CD4-positive, alpha-beta T cell treated with Interleukin-1 beta for 1 hour (primary cell): Measurements from ENCODE around the gene BAIAP3.

Experiments
- DNase-seq, 2 donors: peaks; one replicate each; pipeline ENCODE4 v3.0.0-alpha.2; 2020 to 2022

Gene BAIAP3

DNA sequence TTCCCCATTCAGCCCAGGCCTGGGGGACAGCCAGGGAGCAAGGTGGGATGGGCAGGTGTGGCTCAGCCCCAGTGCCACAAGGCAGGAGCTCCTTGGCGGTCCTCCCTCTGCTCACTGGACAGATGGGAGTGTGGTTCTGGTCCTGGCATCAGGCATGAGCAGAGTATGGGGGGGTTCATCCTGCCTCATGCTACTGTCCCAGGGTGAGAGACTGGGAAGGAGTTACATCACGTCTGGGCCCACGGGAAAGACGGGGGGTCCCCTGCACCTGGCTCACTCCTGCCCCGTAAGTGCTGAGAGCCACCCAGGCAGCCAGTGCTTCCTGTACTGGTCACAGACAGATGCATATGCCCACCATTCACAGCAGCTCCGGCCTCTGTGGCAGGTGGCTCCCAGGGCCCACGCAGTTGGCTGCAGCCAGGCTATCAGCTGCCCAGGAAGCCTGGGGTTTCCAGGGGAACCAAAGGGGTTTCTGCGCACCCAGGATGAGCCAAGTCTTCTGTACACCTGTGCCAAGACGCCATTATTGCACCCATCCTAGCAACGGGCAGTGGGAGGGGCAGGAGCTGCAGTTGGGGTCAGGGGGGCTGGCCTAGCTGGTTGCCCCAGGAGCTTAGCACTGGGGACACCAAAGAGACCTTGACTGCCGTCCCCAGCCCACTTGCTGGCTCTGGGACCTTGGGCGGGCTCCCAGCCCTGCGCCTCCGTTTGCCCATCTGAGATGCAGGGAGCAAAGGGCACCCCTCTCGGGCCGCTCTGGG lies 1.9 kb downstream of the BAIAP3 start:
- DNase-seq: no peak

DNA sequence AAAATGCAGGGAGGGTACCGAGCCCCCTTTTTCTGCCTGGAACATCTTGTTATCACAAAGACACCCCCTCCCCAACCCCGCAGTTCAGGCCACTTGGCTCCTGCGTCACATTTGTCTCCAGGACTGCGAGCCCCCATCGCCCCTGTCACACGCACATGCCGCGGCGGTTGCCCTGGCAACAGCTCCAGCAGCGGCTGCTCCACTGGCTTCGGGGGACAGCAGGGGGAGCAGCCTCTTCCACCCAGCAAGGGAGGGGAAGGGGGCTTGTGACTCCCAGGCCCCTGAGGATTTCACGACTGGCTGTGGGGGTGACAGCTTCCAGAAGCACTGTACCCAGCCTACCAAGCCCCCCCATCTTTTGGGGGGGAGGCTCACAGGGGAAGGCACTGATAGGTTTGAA lies 2.6 kb downstream of the BAIAP3 start:
- DNase-seq: no peak

DNA sequence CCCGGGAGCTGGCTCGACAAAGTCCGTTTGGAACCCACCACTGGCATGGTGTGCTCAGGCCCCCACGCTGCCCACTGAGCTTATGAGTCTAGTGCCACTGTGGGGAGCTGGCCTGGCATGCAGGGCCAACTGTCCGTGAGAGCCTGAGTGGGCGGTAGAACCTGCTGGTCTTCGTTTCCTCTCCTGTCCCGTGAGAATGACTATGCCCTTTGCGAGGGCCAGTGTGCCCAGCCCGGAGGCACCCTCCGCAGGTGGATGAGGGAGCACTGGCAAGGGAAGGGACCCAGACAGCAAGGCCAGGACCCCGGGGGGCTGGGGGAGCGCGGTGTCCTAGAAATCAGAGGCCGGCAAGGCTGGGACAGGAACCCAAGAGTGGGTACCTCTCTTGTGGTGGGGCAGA lies 3.2 kb downstream of the BAIAP3 start:
- DNase-seq: no peak

DNA sequence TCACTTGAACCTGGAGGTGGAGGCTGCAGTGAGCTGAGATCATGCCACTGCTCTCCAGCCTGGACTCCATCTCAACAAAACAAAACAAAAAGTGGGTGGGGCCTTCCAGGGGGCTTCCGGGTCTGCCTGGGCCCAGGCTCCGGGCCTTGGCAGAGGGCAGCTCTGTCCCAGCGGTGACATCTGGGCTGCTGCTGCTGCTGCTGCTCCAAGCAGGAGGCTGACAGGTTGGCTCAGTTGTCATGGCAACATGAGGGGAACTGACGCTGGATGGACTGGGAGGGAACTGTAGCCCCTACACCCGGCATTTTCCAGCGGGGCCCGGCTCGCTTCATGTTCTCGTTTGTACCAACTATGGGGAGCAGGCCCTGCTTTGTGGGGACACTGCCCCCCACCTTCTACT lies 4.0 kb downstream of the BAIAP3 start:
- no peak for DNase-seq

DNA sequence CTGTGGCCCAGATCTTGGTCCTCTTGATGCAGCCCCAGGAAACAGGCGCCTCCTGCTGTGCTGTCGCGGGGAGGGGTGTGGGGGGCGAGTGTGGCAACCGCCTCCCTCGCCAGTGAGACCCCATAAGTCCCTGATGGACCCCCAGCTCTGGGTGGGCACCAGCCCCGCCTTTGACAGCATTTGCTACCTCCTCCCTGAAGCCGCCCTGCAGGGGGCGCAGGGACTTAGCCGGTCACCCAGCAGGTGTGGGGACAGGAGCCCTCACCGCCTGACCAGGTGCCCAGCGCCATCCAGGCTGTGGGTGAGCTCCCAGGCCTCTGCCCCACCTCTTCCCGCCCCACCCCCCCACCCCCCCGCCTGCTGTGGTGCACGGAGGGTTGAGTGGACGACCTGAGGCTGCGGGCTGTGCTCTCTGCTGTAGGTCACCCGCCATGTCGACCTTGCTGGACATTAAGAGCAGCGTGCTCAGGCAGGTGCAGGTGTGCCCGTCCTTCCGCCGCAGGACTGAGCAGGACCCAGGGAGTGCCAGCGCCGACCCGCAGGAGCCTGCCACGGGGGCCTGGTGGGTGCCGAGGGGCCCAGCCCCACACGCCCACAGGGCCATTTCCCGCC lies 4.8 kb downstream of the BAIAP3 start:
- no peak for DNase-seq

DNA sequence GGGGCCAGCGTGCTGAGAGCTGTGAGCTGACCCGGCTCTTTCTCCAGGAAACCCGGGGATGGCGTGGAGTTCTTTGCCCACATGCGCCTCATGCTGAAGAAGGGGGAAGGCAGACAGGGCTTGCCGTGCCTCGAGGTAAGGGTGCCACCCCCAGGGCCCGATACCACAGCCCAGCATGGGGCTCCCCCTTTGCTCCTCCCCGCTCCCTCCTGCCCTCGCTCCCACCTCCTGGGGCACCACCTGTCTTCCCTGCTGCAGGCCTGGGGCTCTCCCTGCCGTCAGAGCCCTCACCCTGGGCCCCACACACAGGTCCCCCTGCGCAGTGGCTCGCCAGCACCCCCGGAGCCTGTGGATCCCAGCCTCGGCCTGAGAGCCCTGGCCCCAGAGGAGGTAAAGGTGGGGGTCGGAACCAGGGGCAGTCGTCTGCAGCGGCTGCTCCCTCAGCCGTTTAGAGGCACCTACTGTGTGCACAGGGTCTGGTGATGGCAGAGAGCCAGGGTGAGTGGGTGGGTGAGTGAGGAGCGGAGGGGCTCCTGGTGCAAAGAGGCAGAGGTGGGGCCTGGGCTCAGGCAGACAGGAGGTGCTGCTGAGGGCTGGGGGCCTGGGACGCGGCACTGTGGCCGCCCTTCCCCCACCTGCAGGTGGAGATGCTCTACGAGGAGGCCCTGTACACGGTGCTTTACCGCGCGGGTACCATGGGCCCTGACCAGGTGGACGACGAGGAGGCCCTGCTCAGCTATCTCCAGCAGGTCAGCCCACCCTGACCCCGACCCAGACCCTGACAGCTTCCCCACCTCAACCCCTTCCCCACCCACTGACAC lies 5.6 kb downstream of the BAIAP3 start:
- no peak for DNase-seq

DNA sequence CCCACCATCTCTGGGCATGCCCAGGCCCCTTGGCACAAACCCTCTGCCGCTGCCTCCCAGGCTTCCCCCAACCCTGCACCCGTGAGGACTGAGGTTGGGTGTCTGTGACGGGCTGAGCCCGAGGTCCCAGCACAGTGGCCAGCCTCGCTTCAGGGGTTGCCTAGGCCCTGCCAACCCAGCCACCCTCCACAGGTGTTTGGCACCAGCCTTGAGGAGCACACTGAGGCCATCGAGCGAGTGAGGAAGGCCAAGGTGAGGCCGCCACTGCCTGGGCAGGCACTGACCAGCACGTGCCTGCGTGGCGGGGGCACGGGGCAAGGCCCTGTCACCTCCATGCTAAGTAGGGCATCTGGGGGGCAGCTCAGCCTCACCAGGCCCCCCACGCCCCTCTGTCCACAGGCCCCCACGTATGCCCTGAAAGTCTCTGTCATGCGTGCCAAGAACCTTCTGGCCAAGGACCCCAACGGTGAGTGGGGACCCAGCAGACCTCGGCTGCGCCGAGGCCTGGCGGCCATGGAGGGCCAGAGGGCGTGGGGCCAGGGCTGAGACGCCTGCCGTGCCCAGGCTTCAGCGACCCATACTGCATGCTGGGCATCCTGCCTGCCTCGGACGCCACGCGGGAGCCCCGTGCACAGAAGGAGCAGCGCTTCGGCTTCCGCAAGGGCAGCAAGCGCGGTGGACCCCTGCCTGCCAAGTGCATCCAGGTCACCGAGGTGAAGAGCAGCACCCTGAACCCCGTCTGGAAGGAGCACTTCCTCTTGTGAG lies 7.5 kb downstream of the BAIAP3 start:
- no peak for DNase-seq

DNA sequence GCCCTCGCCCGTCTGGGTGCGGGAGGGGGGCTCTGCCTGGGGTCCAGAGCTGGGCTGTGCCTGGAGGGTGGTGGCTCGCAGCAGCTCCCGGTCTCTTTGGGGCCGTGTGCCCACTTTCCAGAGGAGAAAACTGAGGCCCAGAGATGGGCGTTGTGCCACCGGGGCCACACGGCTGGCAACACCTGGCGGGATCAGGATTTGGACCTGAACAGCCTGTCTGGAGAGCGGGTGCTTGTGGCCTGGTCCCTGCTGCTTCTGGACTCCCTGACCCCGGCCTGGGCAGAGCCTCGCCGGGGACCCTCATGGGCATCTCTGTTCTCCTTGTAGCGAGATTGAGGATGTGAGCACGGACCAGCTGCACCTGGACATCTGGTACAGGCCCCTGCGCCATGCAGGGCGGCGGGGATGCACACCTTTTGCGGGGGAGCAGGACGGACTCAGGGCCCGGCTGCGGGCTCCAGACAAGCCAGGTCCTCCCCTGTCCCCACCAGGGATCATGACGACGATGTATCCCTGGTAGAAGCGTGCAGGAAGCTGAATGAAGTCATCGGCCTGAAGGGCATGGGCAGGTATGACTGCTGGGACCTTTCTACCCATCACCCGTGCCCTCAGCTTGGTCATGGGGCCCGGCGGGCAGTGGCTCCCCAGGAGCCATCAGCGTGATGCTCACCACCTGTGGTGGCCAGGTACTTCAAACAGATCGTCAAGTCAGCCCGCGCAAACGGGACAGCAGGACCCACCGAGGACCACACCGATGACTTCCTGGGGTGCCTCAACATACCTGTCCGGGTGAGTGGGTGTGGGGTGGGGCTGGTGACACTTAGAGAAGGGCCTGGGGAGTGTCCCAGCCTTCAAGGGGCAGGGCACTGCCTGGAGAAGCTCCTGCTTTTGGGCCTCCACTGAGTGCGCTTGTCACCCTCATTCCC lies 8.3 kb downstream of the BAIAP3 start:
- DNase-seq: no peak

DNA sequence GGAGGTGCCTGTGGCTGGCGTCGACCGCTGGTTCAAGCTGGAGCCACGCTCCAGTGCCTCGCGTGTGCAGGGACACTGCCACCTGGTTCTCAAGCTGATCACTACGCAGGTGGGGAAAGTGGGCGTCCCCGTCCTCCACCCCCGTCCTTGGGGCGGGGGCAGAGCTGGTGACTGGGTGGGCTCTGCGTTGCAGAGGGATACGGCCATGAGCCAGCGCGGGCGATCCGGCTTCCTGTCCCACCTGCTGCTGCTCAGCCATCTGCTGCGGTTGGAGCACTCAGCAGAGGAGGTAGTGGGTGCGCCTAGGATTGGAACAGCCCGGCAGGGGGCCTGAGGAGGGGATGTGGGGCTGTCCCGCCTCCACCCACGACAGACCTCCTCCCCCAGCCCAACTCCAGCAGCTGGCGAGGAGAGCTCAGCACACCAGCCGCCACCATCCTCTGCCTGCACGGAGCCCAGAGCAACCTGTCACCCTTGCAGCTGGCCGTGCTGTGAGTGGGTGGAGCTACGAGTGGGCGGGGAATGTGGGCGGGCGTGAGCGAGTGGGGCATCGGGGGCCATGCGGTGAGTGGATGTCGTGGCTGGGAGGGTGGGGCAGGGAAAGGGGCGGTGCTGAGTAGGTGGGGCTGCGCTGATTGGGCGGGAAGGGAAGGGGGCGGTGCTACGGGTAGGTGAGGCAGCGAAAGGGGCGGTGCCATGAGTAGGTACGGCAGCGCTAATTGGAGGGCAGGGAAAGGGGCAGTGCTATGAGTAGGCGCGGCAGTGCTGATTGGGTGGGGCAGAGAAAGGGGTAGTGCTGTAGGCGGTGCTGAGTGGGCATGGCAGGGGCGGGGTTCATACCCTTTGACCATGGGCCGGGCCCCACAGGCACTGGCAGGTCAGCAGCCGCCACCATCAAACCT lies 9.3 kb downstream of the BAIAP3 start:
- peak; percentile 98 for DNase-seq

DNA sequence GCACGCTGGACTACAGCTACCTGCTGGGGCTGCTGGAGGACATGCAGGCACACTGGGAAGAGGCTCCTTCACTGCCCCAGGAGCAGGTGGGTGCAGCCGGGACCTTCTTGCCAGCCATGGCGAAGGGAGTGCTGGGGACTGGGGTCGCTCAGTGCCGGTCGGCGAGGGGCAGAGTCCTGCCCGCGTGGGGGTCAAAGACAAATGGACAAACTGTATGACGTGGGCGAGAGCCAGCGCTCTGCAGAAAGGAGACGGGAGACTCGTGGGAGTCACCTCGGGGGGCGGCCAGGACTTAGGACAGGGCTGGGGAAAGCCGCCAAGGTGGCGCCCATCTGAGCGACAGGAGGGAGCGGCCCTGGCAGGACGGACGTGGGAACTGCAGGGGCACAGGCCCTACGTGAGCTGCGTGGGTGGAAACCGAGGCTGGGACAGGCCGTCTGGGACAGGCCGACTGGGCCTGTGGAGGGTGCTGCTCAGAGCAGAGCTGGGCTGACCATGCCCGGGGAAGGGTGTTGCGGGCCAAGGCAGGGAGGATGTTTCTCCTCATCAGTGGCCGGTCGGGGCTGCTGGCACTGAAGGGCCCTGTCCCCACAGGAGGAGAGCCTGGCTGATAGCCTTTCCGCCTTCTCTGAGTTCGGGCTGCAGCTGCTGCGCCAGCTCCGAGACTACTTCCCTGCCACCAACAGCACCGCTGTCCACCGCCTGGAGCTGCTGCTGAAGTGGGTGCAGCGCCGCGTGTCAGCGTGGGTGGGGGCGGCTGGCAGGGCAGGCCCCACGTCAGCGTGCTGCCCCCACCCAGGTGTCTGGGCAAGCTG lies 10.2 kb downstream of the BAIAP3 start:
- no peak for DNase-seq

DNA sequence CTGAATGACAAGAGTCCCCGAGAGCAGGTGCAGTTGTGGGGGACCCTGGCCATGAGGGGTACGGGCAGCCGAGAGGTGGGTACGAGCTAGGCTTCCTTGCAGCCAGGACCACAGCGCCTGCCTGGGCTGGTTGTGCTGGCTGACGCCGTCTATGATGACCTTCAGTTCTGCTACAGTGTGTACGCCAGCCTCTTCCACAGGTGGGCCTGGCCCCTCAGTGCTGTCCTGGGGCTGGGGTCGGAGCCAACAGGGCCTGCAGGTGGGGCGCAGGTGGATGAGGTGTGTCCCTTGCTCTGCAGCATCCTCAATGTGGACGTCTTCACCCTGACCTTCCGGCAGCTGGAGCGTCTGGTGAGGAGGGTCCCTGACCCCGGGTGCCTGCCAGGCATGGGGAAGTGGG lies 11.1 kb downstream of the BAIAP3 start:
- no peak for DNase-seq

DNA sequence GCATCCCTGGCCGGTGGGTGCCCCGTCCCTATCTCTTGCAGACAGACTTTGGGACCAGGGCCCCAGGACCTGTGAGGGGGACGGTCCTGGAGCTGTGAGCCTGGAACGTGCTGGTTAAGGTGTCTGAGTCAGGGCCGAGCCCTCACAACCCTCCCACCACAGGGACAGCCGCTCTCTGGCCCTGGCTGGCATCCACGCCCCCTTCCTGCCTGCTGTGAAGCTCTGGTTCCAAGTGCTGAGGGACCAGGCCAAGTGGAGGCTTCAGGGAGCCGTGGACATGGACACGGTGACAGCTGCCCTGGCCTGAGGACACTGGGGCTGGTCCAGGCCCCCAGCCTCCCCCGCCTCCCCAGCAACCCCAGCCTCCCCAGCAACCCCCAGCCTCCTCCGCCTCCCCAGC lies 11.6 kb downstream of the BAIAP3 start:
- no peak for DNase-seq

DNA sequence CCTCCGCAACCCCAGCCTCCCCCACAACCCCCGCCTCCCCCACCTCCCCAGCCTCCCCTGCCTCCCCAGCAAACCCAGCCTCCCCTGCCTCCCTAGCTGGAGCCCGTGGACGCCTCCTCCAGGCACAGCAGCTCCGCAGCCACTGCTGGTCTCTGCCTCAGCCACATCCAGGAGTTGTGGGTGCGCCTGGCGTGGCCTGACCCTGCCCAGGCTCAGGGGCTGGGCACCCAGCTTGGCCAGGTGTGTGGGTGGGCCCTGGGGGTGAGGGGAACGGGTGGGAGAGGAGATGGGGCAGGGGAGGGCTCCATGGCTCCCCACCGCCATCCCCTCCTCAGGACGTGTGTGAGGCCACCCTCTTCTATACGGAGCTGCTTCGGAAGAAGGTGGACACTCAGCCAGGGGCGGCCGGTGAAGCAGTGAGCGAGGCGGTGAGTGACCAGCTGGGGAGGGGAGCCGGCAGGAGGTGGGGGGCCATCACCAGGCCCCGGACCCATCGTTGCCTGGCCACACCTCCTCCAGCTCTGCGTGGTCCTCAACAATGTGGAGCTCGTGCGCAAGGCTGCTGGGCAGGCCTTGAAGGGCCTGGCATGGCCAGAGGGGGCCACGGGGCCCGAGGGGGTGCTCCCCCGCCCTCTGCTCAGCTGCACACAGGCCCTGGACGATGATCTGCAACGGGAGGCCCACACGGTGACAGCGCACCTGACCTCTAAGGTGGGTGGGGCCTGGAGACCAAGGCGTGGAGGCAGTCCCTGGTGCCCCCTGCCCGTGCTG lies 12.4 kb downstream of the BAIAP3 start:
- DNase-seq: no peak

DNA sequence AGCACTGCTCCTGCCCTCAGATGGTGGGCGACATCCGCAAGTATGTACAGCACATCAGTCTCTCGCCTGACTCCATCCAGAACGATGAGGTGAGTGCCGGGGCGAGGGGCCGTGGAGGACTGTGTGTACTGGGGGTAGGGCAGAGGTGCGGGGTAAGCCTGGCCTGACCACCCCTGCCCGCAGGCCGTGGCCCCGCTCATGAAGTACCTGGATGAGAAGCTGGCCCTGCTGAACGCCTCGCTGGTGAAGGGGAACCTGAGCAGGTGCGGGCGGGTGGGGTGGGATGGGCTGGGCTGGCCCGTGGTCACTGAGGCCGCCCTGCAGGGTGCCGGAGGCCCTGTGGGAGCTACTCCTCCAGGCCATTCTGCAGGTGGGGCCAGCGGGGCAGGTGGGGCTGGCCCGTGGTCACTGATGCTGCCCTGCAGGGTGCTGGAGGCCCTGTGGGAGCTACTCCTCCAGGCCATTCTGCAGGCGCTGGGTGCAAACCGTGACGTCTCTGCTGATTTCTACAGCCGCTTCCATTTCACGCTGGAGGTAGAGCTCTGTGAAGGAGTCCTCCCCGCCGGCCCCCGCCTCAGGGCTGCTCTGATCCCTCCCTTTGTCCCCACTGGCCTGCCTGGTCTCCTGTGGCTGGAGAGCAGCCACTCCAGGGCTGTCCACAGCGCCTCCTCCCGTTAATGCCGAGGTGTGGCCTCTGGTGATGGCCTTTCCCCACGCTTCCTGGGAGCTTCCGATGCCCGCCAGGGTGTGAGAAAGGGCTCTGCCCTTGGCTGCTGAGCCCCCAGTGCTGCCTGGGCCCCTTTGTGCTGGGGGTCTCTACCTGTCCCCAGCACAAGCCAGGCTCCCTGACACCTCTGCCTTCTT lies 13.2 kb downstream of the BAIAP3 start:
- no peak for DNase-seq

DNA sequence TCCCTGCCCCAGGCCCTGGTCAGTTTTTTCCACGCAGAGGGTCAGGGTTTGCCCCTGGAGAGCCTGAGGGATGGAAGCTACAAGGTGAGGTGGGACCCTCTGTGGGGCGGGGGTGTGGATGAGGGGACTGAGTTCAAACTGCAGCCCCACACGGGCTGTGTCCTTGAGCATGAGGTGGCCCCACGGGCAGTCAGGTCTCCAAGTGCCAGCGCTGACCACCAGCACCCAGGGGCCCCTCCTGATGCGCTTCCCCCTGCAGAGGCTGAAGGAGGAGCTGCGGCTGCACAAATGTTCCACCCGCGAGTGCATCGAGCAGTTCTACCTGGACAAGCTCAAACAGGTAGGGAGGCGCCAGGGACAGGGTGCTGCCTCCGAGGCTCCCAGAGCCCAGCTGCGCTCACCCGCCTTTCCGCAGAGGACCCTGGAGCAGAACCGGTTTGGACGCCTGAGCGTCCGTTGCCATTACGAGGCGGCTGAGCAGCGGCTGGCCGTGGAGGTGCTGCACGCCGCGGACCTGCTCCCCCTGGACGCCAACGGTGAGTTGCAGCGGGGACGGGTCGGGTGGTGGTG lies 13.9 kb downstream of the BAIAP3 start:
- DNase-seq: no peak

DNA sequence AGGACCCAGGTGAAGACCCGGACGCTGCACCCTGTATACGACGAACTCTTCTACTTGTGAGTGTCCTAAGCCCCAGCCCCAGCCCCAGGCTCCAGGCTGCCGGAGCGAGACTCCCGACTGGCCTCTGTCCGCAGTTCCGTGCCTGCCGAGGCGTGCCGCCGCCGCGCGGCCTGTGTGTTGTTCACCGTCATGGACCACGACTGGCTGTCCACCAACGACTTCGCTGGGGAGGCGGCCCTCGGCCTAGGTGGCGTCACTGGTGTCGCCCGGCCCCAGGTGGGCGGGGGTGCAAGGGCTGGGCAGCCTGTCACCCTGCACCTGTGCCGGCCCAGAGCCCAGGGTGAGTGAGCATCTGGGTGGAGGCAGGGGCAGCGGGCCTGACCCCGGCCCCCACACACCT lies 14.5 kb downstream of the BAIAP3 start:
- no peak for DNase-seq

DNA sequence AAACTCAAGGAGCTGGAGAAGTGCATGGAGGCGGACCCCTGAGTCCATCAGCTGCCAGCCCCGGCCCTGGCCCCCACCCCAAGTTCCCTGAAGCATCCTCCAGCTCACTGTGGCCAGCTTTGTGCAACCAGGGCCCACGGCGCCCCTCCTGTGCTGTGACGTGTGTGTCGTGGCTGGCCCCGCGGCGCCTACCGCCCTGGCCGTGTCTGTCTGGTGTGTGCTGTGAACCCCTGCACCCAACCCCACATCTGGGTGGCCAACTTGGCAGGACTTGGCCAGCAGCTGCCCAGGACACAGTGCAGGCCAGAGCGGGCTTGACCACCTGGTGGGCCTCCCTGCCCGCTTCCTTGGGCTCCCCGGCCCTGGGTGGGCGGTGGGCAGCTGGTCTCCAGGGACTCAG lies 15.0 kb downstream of the BAIAP3 start:
- DNase-seq: no peak

DNA sequence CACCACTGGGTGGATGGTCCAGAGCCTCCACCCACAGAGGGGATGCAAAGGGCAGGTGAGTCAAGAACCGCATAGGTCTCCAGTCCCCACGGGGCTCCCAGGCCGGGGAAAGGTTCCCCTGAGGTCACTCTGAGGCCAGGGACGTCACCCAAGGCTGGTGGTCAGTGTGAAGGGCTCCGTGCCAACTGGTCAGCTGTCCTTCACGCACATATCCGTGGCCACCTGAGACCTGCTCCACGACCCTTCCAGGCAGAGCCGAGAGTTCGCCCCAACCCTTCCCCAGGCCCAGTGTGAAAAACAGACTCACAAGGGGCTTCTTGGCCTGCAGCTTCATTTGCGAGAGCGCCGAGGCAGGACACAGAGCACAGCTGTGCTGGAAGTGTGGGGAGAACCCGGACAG lies 15.5 kb downstream of the BAIAP3 start:
- no peak for DNase-seq
